ENCODE results near the gene HHIPL2.
"Not testable (repeated sequence)": the region's sequence is repeated elsewhere in the genome, so short reads cannot be mapped to it uniquely, and the experiment has no call there.

DNA sequence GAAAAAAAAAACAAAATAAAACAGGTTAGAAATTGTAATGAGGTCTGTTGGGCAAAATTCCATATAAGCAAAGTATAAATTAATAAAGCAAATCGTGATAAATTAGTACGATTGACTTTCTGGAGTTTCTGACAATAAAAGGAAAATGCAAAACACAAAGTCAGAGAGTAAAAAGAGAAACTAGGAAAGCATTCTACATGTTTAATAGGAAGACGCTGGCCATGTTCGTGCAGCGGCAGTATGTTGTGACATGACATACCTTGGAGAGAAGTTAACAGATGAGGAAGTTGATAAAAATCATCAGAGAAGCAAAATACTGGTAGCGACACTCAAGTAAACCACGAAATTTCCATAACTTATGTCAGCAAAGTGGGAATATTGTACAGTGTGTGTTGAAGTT lies 68.3 kb downstream of the HHIPL2 start:
- TF ChIP-seq, protein P1, sequence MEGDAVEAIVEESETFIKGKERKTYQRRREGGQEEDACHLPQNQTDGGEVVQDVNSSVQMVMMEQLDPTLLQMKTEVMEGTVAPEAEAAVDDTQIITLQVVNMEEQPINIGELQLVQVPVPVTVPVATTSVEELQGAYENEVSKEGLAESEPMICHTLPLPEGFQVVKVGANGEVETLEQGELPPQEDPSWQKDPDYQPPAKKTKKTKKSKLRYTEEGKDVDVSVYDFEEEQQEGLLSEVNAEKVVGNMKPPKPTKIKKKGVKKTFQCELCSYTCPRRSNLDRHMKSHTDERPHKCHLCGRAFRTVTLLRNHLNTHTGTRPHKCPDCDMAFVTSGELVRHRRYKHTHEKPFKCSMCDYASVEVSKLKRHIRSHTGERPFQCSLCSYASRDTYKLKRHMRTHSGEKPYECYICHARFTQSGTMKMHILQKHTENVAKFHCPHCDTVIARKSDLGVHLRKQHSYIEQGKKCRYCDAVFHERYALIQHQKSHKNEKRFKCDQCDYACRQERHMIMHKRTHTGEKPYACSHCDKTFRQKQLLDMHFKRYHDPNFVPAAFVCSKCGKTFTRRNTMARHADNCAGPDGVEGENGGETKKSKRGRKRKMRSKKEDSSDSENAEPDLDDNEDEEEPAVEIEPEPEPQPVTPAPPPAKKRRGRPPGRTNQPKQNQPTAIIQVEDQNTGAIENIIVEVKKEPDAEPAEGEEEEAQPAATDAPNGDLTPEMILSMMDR (IDR thresholded peaks at IDR 0.05), result not testable (repeated sequence)
- TF ChIP-seq POLR2A (IDR thresholded peaks at IDR 0.05), result not testable (repeated sequence)

All from uterus (tissue), 2 donors.